Fibroblast of lung (primary cell): ENCODE data around the gene ZNF365. TPM values are rescaled to one million over a fixed set of nuclear protein-coding genes. Genes with fewer than 3 reads are reported as not detected.
A peak's percentile ranks its signal among the peaks of the same experiment; 100 is the strongest.

ENCODE experiments used
- DNase-seq, 2 donors: peaks; one replicate each; pipeline versions ENCODE4 v3.0.0 to v3.0.0-alpha.2; 2010; ENCODE audit warnings: low read depth in 2 of 2
- H2AFZ ChIP-seq: 2 replicates; pipeline ENCODE4 v1.5.1; 2012; ENCODE audit warnings: low read length, control low read depth, inconsistent platforms
- H3K27ac ChIP-seq: 2 replicates; pipeline ENCODE4 v1.5.1; 2011; ENCODE audit warnings: low read length, control low read depth; ENCODE audit not compliant: insufficient read depth
- H3K27me3 ChIP-seq: 2 replicates; pipeline ENCODE4 v1.5.1; 2011; ENCODE audit warnings: mild to moderate bottlenecking, low read length; ENCODE audit not compliant: control insufficient read depth, insufficient read depth
- H3K36me3 ChIP-seq: 2 replicates; pipeline ENCODE4 v1.5.1; 2011; ENCODE audit warnings: low read length; ENCODE audit not compliant: control insufficient read depth, insufficient read depth
- H3K4me1 ChIP-seq: 2 replicates; pipeline ENCODE4 v1.5.1; 2011; ENCODE audit warnings: low read length; ENCODE audit not compliant: control insufficient read depth, insufficient read depth; ENCODE audit errors: extremely low read depth
- H3K4me2 ChIP-seq: 2 replicates; pipeline ENCODE4 v1.5.1; 2011; ENCODE audit warnings: low read length, control low read depth; ENCODE audit not compliant: insufficient read depth; ENCODE audit errors: extremely low read depth
- H3K4me3 ChIP-seq, 4 experiments: fragments of 200-600 bp in 1 of 4; sonication (generic) in 1 of 4; replicated peaks in 1 of 4; 2 replicates each; pipeline ENCODE4 v1.5.1; 2011 to 2016; ENCODE audit warnings: low read length in 4 of 4, low read depth in 3 of 4, mild to moderate bottlenecking in 3 of 4, control low read depth in 2 of 4, inconsistent platforms in 1 of 4, mixed read lengths in 1 of 4; ENCODE audit not compliant: insufficient read depth in 1 of 4; ENCODE audit errors: control extremely low read depth in 1 of 4
- H3K79me2 ChIP-seq: 2 replicates; pipeline ENCODE4 v1.5.1; 2012; ENCODE audit warnings: mild to moderate bottlenecking, low read length, inconsistent platforms; ENCODE audit not compliant: control insufficient read depth, insufficient read depth
- H3K9ac ChIP-seq: 2 replicates; pipeline ENCODE4 v1.5.1; 2011; ENCODE audit warnings: mild to moderate bottlenecking, low read length, control low read depth; ENCODE audit not compliant: insufficient read depth
- H3K9me3 ChIP-seq: 2 replicates; pipeline ENCODE4 v1.5.1; 2012; ENCODE audit warnings: low read depth, low read length; ENCODE audit not compliant: control insufficient read depth, insufficient read depth
- H4K20me1 ChIP-seq: 2 replicates; pipeline ENCODE4 v1.5.1; 2011; ENCODE audit warnings: low read length; ENCODE audit not compliant: control insufficient read depth, insufficient read depth; ENCODE audit errors: extremely low read depth
- EZH2 ChIP-seq: IDR thresholded peaks from 2 replicates; pipeline ENCODE4 v1.5.1; 2012; ENCODE audit warnings: low read length, control low read depth, mild to moderate bottlenecking; ENCODE audit errors: missing control alignments
- polyA plus RNA-seq, 2 donors: library from polyadenylated mRNA; depleted of rRNA in 1 of 2; stranded (reverse) in 1 of 2; unstranded in 1 of 2; fragments of >200 nt; gene quantifications; 2 replicates each; pipeline ENCODE4 v1.2.1, GENCODE V29; 2011 to 2012; ENCODE audit warnings: missing spikeins in 1 of 2
- total RNA-seq: library from RNA; depleted of rRNA; stranded (reverse); fragments of >200 nt; gene quantifications from 2 replicates; pipeline ENCODE4 v1.2.1, GENCODE V29; 2014
- TF ChIP-seq, protein P1 (sequence below), 2 donors: IDR thresholded peaks in 1 of 2; conservative IDR thresholded peaks in 1 of 2; 1 replicate in 1 of 2; 2 replicates in 1 of 2; pipeline ENCODE4 v1.5.1; 2011 to 2012; ENCODE audit warnings: low read length in 2 of 2, control low read depth in 1 of 2, inconsistent platforms in 1 of 2, low read depth in 1 of 2, mild to moderate bottlenecking in 1 of 2

Gene ZNF365
- total and polyA plus RNA-seq, 2 donors (not counting 1 experiment from before 2014, with no cell fraction given), result 1.2 to 5.8 TPM

DNA sequence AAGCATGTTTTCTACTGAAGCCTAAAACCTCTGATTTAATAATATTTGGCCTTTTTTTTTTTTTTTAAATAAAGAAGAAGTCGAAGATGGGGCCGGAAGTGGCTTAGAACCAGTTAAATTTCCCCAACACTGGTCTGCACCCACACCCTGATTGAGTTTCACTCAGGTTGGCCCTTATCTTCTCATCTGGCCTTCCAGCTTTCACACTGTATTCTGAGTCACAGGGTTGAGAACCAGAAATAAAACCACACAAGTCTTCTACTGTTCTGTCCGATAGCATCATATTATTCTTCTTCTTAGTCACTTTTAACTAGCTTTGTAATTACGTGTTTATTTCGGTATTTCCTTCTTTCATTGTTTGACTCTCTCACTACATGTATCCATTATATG lies 9.9 kb downstream of the ZNF365 start:
- no peaks in the 10 kb centered on the region for H3K27me3 ChIP-seq
- no peak for TF ChIP-seq EZH2
- TF ChIP-seq, protein P1, sequence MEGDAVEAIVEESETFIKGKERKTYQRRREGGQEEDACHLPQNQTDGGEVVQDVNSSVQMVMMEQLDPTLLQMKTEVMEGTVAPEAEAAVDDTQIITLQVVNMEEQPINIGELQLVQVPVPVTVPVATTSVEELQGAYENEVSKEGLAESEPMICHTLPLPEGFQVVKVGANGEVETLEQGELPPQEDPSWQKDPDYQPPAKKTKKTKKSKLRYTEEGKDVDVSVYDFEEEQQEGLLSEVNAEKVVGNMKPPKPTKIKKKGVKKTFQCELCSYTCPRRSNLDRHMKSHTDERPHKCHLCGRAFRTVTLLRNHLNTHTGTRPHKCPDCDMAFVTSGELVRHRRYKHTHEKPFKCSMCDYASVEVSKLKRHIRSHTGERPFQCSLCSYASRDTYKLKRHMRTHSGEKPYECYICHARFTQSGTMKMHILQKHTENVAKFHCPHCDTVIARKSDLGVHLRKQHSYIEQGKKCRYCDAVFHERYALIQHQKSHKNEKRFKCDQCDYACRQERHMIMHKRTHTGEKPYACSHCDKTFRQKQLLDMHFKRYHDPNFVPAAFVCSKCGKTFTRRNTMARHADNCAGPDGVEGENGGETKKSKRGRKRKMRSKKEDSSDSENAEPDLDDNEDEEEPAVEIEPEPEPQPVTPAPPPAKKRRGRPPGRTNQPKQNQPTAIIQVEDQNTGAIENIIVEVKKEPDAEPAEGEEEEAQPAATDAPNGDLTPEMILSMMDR (conservative IDR thresholded peaks at IDR 0.05 in 1 of 2, IDR thresholded peaks at IDR 0.05 in 1 of 2; ENCODE audit: low read depth in 1 of 2, low read length in 2 of 2), result no peak
- no peak overlapping the region for H3K27ac ChIP-seq
- H3K4me1 ChIP-seq, result peaks cover 4% of the 10 kb centered on the region
- no peaks in the 10 kb centered on the region for H3K79me2 ChIP-seq
- H3K4me3 ChIP-seq, result peak overlapping the region in 1 of 4 experiments; percentile 0
- no peaks in the 10 kb centered on the region for H3K9me3 ChIP-seq
- H4K20me1 ChIP-seq, result no peaks in the 10 kb centered on the region
- H3K36me3 ChIP-seq, result no peaks in the 10 kb centered on the region
- H3K4me2 ChIP-seq, result no peak overlapping the region
- no peak overlapping the region for H3K9ac ChIP-seq
- H2AFZ ChIP-seq, result no peak overlapping the region
- peak; percentile 62 to 98 for DNase-seq

DNA sequence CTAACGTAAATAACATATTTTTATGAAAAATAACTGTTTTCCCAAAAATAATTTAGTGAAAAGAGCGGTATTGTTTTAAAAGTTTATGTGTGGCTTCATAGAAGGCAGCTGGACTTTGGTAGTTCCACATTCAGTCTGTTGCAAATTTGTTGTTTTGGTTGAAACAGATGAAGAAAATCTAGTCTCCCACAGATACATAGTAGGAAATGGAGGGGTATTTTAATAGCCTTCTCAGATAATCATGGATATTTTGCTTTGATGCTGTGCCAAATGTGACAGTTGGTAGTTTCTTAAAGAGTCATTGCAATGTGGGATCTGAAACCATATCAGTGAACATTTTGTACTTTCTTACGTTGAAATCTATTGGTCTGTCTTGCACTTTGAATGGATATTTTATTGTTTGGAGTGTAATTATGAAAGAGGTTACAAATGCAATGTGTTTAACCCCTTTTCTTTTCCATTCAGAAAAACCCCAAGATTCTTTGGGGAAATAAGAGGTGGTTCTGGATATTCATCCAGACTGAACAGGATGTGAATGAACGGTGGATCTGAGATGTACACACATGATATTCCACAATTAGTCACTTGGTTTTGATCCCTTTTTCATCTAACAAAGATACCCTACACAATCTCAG lies 10.4 kb downstream of the ZNF365 start:
- Histone ChIP-seq H4K20me1 (no peaks in the 10 kb centered on the region), H3K36me3 (no peaks in the 10 kb centered on the region), H3K27me3 (no peaks in the 10 kb centered on the region), H3K27ac (no peak overlapping the region), H3K4me2 (no peak overlapping the region), H3K4me3 (peak overlapping the region in 1 of 4 experiments; percentile 0), H3K9me3 (no peaks in the 10 kb centered on the region), H3K9ac (no peak overlapping the region), H3K4me1 (peaks cover 4% of the 10 kb centered on the region), H3K79me2 (no peaks in the 10 kb centered on the region), H2AFZ (no peak overlapping the region)
- TF ChIP-seq EZH2, result no peak
- TF ChIP-seq, protein P1 (conservative IDR thresholded peaks at IDR 0.05 in 1 of 2, IDR thresholded peaks at IDR 0.05 in 1 of 2; ENCODE audit: low read depth in 1 of 2, low read length in 2 of 2), result no peak
- DNase-seq, result peak in 1 of 2 donors; percentile 51

DNA sequence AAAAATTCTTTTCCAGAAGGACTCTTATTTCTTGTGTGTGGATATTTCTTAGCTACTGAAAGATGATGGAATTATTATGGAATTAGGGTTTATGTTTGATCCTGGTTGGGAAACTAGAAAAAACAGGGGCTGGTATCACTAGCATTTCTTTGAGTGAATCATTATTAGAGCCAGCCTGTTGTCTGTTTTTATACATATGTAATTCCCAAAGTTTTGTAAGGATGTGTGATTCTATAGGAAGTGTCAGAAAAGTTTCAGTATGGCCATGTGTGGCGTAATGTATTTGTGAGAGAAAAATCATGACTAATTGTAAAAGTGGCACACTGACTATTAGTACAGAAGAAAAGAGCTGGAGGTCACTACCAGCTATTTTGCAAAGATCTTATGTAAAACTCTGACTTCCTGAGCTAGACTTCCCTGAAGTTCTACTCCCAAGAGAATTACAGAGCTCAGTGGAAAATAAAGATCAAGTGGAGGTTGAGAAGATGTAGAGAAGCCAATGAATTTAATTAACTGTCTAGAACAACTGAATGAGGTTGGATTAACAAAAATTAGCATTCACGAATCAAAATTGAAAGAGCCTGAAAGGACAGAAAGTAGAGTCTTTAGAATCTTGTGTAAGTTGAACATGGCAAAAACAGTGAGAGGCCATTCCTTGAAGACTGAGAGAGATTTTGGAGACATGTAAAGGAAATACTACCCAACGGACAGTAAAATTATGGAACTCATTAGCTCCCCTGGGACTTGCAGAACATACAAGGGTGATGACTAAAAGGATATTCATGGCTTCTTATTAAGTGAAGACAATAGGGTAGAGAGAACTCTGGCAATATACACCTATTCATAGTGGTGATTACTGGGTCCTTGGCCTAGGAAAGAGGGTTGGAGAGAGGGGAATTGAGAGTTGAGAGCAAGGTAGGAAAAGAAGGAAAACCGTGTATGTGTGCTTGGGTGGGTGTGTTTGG lies 12.5 kb downstream of the ZNF365 start:
- no peak overlapping the region for H3K27ac ChIP-seq

More for the DNA sequence above, 12.5 kb downstream of the ZNF365 start:
- H3K4me2 ChIP-seq, result no peak overlapping the region
- H3K27me3 ChIP-seq, result no peaks in the 10 kb centered on the region
- no peaks in the 10 kb centered on the region for H4K20me1 ChIP-seq
- H3K4me1 ChIP-seq, result peaks cover 4% of the 10 kb centered on the region
- no peaks in the 10 kb centered on the region for H3K36me3 ChIP-seq
- H3K9ac ChIP-seq, result no peak overlapping the region
- H2AFZ ChIP-seq, result no peak overlapping the region
- no peak overlapping the region for H3K4me3 ChIP-seq
- H3K9me3 ChIP-seq, result no peaks in the 10 kb centered on the region
- TF ChIP-seq, protein P1 (conservative IDR thresholded peaks at IDR 0.05 in 1 of 2, IDR thresholded peaks at IDR 0.05 in 1 of 2; ENCODE audit: low read depth in 1 of 2, low read length in 2 of 2), result no peak
- TF ChIP-seq EZH2, result no peak
- H3K79me2 ChIP-seq, result no peaks in the 10 kb centered on the region
- peak in 1 of 2 donors; percentile 47 for DNase-seq
